Measurements from ENCODE around the gene IFNK.
"Not testable (repeated sequence)": the region's sequence is repeated elsewhere in the genome, so short reads cannot be mapped to it uniquely, and the experiment has no call there.

Gene IFNK, protein sequence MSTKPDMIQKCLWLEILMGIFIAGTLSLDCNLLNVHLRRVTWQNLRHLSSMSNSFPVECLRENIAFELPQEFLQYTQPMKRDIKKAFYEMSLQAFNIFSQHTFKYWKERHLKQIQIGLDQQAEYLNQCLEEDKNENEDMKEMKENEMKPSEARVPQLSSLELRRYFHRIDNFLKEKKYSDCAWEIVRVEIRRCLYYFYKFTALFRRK

DNA sequence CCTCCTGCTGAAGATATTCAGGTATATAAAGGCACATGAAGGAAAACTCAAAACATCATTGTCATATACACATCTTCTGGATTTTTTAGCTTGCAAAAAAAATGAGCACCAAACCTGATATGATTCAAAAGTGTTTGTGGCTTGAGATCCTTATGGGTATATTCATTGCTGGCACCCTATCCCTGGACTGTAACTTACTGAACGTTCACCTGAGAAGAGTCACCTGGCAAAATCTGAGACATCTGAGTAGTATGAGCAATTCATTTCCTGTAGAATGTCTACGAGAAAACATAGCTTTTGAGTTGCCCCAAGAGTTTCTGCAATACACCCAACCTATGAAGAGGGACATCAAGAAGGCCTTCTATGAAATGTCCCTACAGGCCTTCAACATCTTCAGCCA is at the start of gene IFNK:
Gene IFNK, plus strand, starts transcription at position 55 of the 400 bp plus-strand sequence. Its CDS starts 47 bp downstream, at position 102.
- no peak for DNase-seq (ENCODE audit: low spot score)

DNA sequence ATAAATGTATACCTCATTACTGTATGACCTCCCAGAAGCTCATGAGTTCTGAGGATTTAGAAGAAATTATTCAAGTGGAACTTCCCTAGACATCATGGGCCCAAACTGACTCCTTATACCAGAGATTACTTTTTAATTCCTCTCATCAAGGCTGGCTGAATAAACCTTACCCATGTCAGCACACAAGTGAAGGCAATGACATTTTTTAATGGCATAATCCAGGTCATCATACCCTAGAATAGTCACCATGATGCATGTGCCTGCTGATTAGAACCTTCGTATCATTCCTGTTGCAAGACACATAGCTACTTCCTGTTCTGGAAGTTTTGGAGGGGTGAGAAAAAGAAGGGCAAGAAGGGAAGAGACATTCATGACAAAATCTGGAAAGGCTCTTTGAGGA is 49.8 kb upstream of the IFNK start:
- no peak for DNase-seq (ENCODE audit: low spot score)

DNA sequence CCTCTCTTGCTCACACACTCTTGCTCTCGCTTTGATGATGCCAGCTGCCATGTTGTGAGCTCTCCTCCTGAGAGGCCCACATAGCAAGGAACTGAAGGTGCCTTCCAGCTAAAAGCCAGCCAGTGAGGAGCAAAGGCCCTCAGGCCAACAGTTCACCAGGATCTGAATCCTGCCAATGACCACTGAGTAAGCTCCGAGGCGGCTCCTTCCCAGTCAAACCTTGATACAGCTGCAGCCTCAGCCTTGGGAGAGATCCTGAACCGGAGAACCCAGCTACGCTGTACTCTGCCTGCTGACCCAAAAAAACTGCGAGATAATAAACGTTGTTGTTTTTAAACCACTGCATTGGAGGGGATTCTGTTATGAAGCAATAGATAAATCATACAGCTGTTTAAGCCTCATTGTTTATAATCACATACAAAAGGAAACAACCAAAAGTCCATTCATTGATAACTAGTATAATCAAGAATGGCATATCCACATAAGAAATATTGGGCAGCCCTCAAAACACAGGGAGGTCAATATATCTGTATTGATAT is 49.0 kb upstream of the IFNK start:
- no peak for DNase-seq (ENCODE audit: low spot score)

DNA sequence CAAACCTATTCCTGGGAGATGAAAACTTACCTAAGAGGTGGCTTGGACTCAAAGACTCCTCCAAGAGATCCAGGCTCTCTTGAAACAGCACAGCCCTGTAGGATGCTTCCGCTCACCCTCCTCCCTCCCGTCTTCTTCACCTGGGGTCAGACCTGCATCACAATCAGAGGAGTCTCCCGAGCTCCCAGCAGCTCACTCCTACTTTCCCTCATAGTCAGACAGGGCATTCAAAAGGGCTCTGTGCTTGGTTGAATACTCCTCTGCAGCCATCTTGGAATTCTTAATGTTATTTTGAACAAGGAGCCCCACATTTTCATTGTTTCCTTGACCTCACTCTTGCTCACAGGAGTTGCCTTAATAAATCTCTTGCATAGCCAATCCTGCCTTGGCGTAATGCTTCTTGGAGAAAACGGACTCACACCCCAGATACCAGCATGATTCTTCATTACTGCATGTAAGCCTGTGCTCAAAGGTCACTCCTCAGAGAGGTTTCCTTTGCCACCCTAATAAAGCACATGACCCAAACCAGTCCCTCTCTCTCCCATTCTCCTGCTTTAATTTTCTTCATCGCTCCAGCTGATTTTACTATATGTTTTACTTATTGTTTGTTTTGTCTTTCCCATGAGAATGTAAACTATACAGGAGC is 47.1 kb upstream of the IFNK start:
- no peak for DNase-seq (ENCODE audit: low spot score)

DNA sequence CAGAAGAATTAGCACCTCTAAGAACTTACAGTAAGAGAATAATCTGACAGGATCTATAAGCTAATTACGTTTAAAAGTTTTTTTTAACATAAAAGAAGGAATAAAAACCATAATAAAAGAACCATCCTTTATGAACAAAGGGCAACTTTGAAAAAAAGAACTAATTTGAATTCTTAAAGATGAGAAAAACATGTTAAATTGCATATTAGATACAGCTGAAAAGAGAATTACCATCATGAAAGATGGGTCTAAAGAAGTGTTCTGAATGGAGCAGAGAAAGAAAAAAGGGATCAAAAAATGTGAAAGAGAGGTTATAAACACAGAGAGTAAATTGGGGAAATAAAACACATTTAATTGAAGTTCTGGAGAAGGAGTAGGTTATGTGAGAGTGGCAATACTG is 45.8 kb upstream of the IFNK start:
- DNase-seq (ENCODE audit: low spot score) = no peak

DNA sequence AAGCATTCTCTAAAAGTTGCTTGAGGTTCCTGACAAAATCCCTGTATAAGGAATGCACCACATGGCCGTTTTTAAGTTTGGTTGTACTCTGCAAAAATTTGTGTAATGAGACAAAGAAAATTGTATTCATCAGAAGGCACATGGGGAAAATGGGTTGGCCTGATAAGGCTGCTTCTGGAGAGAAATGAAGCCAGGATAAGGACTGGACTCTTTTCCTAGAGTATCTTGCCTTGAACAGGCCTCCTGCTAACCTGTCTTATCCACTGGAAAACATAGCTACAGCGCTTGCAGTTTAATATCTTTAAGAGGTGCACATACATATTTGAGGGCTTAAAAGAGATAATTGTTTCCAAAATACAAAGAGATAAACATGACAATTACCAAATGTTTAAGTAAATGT is 41.4 kb upstream of the IFNK start:
- DNase-seq (ENCODE audit: low spot score) = no peak

DNA sequence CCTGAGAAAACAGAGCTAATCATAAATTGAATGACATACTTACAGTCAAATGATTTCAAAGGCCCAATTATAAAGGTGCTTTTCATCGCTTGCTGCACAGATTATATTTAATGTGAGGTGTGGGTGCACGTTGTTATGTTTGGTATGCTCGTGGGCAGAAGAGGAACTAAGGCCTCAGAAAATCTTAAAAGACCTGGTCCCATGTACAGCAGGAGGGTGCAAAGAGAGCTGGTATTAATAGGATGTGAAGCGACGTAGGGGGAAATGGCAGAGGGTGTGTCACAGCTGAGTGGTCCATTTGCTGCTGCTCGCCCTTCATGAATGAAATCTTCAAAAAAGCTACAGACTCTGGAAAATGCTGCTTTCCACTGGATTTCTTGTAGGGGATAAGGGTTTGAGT is 40.5 kb upstream of the IFNK start:
- no peak for DNase-seq (ENCODE audit: low spot score)

DNA sequence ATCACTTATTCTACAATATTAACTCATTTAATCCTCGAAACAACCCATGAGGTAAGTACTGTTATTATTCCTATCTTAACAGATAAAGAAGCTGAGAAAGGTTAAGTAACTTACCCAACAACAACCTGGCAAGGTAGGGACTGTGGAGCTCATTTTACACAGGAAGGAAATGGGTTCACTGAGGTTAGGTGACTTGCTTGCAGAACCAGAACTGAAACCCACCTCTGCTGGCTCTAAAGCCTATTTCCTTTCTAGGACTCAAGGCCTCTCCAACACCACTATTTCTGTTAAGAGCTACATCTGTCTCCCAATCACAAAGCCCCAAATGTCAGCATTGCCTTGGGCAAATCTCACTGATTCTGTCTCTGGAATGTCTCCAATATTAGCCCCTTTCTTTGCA is 38.9 kb upstream of the IFNK start:
- DNase-seq (ENCODE audit: low spot score) = no peak

DNA sequence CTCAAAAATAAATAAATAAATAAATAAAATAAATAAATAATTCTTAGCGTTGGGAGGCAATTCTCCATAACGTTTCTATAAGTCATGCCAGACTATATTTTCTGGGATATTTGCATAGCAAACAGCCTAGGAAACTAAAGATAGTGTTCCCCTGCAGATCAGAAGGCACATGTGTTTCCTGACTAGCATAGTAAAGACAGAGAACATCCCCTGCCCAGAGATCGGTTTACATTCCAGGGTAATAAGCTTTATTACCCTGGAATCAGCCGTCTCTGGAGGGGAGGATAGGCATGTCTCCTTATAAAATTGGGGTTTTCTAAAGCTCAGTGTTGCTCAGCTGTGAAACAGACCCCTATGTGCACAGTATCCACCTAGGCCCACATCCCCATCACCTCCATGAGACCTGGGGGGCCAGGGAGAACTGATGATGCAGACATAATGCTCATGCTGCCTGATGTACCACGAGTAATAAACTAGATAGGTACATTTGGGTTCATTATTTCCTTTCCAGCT is 36.9 kb upstream of the IFNK start:
- no peak for DNase-seq (ENCODE audit: low spot score)

DNA sequence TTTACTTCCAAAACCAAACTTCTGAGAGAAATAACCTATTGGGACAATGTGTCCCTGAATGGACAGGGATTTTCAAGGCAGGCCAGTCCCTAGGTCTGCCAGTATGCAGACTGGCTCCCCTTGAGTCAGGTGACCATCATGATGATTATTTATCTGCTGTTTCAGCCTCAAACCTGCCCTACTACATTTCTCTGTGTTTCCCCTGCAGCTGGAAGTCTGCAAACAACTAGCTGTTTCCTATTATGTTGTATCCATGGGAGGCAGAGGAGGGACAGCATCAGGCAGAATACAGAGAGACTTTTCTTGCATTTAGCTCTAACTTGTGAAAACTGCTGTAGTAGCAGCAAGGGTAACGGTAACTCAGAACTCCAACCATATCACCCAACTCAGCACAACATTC is 36.2 kb upstream of the IFNK start:
- no peak for DNase-seq (ENCODE audit: low spot score)

DNA sequence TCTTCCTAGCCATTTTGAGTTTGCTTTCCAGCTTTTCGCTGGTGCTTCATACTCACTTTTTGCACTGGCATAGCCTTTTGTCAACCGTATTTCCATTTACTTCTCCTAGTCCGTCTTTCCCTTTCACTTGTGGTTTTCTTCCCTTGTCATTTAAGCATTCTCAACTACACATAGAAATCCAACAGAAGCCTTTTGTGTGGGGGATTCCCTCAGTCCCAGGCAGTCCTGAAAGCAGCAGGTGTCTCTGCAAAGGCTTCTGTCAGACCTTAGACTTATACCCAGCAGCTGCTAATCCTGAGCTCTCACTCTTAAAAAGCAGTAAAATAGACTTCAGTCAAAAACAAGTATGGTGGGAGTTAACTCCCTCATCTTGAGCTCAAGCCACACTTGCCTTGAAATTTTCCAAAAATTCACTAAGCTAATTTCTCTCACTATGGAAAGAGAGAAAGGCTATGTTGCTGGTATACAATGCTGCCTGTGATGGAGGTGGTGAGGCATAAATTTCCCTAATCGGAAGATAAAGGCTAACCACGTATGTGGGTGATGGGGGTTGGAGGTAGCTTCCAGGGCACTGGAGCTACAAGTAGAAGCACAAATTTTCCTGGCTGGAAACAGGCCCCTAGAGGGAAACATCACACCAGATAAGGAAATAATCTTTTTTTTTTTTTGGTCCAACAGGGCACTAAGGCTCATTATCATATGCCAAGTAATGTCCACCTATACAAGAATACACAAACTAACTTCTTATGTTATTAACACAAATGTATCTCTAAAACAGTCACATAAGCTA is 34.8 kb upstream of the IFNK start:
- no peak for DNase-seq (ENCODE audit: low spot score)

DNA sequence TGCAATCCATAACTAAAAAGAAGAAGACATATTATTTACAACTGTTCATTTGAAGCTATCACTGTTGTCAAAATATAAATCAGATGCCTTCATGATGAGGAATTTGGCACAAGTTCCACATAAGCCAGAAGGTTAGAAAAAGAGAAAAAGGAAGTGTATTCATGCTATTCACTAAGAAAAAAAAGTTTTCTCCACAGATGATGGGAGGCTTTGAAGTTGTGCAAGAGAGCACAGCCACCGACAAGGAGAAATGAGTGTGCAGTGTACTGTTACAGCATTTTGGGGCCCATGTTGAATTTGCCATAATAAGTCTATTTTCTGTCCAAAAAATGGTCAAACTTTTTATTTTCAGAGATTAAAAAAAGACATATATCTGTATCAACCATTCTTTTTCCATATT is 32.9 kb upstream of the IFNK start:
- DNase-seq (ENCODE audit: low spot score) = no peak

DNA sequence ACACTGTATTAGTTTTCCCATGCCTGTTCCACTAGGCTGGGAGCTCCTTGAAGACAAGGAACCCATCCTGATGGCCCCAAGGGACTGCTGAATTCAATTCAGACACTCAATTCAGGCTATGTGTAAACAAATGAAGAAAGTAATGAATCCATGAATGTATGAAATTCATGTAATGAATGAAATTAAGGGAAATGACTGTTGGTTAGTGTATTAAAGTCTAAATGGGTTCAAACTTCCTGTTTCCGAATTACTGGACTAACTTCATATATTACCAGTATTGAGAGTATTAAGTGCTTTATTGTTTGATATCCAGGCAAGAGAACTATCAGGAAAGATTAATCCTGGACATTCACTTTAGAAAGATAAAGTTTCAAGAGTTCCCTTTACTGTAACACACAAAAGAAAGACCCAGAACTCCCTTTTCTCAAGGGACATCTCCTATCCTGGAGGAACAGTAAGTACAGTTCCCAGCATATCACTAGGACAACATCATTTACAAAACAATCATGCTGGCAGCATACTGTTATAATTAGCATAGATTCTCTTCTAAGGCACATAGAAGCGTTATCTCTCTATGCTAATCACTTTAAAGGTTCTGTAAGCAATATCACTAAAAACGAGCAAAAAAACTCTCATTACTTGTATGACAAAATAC is 28.5 kb upstream of the IFNK start:
- DNase-seq (ENCODE audit: low spot score) = no peak

DNA sequence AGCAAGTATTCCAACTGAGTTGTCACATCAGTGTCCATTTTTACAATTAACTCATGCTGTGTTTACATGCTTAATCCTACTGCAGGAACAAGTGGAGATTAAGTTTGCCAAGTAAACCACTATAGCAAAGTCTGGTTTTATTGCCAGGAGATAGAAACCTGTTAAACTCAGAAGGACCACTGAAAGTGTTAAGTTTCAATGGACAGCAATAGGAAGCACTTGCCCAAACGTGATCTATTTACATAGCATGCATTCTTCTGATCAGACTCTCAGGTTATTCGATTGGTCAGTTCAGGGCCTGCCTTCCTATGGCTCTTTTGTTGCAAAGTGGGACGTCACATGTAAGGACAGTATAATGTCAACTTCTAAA is 28.0 kb upstream of the IFNK start:
- no peak for DNase-seq (ENCODE audit: low spot score)

DNA sequence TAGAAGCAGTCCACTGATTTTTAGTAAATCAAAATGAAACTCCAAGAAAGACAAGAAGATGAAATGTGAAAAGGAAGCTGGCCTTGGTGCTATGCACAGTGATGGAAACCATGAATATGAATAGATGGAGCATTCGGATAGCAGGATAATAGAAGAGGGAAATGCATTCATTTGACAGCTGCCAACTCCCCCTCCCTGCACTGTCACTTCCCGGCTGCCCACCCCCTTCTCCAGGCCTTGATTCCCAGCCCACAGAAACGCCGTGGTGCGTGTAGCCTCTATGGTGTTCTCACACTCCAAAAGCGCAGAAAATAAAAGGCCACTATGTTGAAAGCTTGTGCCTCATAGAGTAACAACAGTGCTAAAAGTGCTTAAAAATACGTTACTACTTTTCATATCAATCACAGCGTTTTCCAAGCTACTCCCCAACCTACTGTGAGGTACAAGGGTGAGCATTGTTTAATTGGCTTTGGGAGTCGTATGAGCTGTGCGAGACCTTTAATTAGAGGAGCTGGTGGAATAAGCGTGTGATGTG is 26.1 kb upstream of the IFNK start:
- no peak for DNase-seq (ENCODE audit: low spot score)

DNA sequence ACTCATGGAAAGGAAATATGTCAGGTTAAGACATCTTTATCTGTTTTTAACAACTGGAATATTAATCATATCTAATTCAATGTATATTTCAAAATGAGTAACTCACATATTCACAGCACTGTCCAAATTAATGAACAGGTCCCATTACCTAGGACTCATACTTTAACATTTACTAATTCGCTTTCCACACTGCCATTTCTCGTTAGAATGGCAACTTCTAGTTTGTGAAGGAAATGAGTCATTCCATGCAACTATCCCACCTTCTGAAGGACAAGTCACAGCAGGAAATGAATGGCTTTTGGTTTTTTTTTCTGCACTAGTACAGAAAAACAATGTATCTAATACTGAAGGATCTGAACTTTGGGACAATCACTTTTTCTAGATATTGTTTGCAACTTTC is 24.6 kb upstream of the IFNK start:
- no peak for DNase-seq (ENCODE audit: low spot score)

DNA sequence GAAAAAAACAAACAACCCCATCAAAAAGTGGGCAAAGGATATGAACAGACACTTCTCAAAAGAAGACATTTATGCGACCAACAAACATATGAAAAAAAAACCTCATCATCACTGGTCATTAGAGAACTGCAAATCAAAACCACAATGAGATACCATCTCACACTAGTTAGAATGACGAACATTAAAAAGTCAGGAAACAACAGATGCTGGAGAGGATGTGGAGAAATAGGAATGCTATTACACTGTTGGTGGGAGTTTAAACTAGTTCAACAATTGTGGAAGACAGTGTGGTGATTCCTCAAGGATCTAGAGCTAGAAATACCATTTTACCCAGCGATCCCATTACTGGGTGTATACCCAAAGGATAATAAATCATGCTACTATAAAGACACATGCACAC is 23.2 kb upstream of the IFNK start:
- not testable (repeated sequence) for DNase-seq (ENCODE audit: low spot score)

DNA sequence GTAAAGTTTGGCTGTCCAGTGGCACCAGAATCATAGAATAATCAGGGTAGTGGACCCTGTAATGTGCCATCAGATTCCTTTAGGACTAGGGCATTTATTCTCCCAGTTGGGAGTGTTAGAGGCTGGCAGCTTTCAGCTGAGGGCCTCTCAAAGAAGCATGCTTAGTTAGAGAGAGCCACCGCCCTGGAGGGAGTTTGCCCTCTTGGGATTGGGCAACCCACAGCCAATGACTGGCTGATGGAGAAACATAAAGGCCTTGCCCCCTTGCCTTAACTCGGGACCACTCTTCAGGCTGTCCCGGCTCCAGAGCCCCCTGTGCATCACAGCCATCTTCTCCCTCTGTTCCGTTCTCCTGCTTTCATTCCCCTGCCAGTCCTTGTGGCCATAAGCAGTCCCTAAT is 20.5 kb upstream of the IFNK start:
- no peak for DNase-seq (ENCODE audit: low spot score)

DNA sequence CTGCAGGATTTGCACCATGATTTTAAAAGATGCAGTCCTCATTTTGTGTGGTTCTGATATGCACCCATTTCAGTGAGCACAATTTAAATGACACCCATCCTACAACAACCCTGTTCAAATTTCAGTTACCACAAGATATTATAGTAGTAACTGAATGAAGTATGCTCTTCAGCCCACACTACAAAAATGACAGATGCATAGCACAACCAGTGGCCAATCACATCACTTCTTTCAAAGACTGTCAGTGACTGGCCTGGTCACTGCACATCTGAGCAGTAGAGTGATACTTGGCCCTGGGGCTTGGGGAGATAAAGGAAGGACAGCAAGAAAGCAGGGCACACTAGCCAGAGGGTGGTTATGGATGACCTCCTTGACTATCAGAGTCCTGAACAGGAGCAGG is 19.8 kb upstream of the IFNK start:
- DNase-seq (ENCODE audit: low spot score) = no peak

DNA sequence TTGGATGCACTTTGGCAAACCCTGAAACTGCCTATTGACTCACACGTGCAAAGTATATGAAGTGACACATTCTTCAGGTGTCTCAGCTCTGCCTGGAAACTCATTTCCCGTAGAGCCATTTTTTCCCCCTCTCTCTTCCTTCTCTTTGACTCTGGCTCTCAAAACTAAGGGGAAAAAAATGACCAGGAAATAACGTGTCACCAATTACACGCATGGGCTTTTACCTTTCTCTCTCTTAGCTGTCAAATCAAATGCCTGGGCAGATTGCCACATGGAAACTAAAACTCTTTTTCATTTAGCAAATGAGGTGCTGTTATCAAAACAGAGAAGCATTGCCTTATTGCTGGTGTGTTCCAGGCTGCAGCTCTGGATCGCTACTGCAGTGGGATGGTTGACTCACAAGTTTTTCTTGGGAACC is 18.3 kb upstream of the IFNK start:
- no peak for DNase-seq (ENCODE audit: low spot score)

DNA sequence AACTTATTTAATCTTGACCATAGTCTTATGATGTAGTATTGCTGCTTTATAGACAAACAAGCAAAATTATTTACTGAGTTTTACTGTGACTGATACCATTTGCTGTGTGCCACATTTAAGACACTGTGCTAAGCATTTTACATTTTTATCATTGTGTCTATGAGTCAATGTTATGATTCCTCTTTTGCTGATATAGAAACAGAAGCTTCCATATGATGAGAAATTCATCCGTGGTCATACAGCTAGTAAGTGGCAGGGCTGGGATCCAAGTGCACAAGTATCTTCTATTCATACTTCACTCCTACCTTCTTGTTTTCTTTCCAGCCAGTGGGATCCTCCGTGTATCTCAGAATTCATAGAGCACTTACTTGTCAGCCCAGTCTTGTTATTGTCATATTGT is 17.1 kb upstream of the IFNK start:
- no peak for DNase-seq (ENCODE audit: low spot score)

DNA sequence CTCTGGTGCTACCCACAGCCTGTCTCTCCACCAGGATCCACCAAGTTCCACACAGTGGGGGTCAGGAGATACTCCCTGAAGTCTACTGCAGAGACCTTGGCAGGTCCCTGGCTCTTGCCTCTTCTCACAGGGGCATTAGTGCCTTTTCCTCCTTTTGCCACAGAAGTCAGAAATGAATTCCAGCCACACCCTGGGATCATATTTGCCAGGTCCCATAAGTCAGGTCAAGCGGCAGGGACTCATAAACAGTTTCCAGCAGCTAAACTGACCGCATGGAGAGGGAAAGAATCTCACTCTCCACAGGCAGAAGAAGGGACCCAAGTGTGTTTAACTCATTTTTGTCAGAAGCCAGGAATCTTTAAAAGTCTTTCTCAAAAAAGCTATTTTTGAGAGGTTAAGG is 13.3 kb upstream of the IFNK start:
- DNase-seq (ENCODE audit: low spot score) = no peak

Measured in CD4-positive, alpha-beta T cell treated with Interleukin-6 at 100 ng/mL for 8 hours (primary cell).